Measurements from ENCODE around the gene CBR1. TPM values are rescaled to one million over a fixed set of nuclear protein-coding genes. Genes with fewer than 3 reads are reported as not detected.

The CBR1 gene
- total and polyA plus RNA-seq, 2 donors (not counting 3 experiments of a cell fraction or from before 2014, with no cell fraction given): 41.3 to 124 TPM

DNA sequence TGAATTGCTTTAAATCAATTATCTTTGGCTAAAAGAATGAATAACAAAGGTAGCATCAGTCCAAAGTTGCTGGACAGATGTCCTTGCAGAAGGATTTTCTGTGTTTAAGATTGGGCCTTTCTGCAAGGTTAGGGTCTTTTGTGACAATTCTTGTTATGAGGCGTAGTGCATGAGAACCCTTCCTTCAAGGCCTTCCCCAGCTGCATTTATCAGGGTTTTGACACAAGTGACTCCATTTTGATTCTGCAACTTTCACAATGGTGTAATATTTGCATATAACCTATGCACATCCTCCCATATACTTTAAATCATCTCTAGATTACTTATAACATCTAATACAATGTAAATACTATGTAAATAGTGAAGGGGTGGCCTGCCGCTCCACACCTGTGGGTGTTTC is 8.4 kb upstream of the CBR1 start:
- Histone ChIP-seq H2AFZ (ENCODE audit: low read depth, low read length) (no peak overlapping the region), H3K9ac (replicated peaks; ENCODE audit: extremely low read depth, insufficient read depth, low read length) (no peak overlapping the region), H3K4me2 (ENCODE audit: insufficient read depth, low read length) (no peak overlapping the region), H3K9me3 (replicated peaks; ENCODE audit: control insufficient read depth, insufficient read depth, low read length) (no peaks in the 10 kb centered on the region), H3K27ac (ENCODE audit: insufficient read depth, low read depth, low read length) (no peak overlapping the region), H3K27me3 (ENCODE audit: control insufficient read depth in 2 of 2, insufficient read depth in 2 of 2, low read length in 2 of 2) (no peaks in the 10 kb centered on the region), H3K79me2 (ENCODE audit: control insufficient read depth, insufficient read depth, low read length) (peaks cover 6% of the 10 kb centered on the region), H4K20me1 (replicated peaks; ENCODE audit: control insufficient read depth, extremely low read depth, insufficient read depth, low read length) (no peaks in the 10 kb centered on the region), H3K4me1 (ENCODE audit: control insufficient read depth, extremely low read depth, insufficient read depth, low read length) (peaks cover 11% of the 10 kb centered on the region), H3K9me1 (replicated peaks; ENCODE audit: control insufficient read depth, extremely low read depth, insufficient read depth, low read length) (no peaks in the 10 kb centered on the region), H3K4me3 (replicated peaks in 1 of 3; ENCODE audit: insufficient read depth in 1 of 3, low read depth in 1 of 3, low read length in 3 of 3) (no peak overlapping the region), H3K36me3 (ENCODE audit: control insufficient read depth in 2 of 2, extremely low read depth in 1 of 2, insufficient read depth in 2 of 2, low read length in 2 of 2) (peaks cover 4 to 8% of the 10 kb centered on the region in 2 experiments)
- ChIA-PET POLR2A (no interaction called here), CTCF (no interaction called here)
- DNase-seq (ENCODE audit: low read depth, low spot score) (no peak), FAIRE-seq (no peak)
- TF ChIP-seq POLR2AphosphoS5 (IDR thresholded peaks at IDR 0.05; ENCODE audit: insufficient read depth, low read depth, low read length) (no peak), FOS (IDR thresholded peaks at IDR 0.05; ENCODE audit: borderline replicate concordance, insufficient read depth, low read length) (no peak), MYC (IDR thresholded peaks at IDR 0.05; ENCODE audit: low read depth, low read length) (no peak)
- intact Hi-C loops (cut with micrococcal nuclease) (loop anchor here (5.0 kb wide), 1 partner anchor 51 kb away; no protein-coding TSS in a partner anchor), dilution Hi-C loops (cut with MboI; ENCODE audit: extremely low pct_ligation_motif_present, low sequenced_read_pairs) (no loop called here)
- no TSS peak for BruUV-seq (replicated peaks)

DNA sequence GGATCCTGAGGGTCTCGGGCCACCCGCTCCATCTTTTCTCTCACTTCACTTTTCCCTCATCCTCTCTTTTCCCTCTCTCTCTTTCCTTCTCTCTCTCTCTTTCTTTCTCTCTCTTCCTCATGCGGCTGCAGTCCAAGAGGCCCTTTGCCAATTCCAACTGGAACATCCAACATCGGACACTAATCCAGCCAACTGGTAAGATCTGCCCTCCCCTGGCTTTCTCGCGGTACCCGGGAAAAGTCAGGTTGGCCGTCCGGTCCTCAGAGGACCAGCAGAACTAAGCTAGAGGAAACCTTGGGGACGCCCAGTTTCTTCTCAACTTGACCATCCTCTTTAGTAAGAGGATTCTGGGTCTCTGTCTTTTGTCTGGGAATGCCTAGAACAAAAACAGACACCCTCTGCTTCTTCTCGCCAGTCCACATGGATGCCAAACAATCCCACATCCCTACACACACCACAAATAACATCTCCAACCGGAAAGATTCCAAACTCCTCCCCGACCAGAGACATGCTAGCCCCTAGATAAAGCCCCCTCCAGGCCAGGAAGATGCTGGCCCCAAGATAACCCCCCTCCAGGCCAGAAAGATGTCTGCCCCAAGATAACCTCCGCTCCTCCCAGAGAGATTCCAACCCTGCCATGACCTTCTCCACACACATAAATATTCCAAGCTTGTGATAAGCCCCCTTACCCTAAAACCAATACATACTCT is 6.3 kb upstream of the CBR1 start:
- intact Hi-C loops (cut with micrococcal nuclease): loop anchor here (5.0 kb wide), 1 partner anchor 49 kb away; no protein-coding TSS in a partner anchor

More for the DNA sequence above, 6.3 kb upstream of the CBR1 start:
- no peaks in the 10 kb centered on the region for H4K20me1 ChIP-seq (replicated peaks; ENCODE audit: control insufficient read depth, extremely low read depth, insufficient read depth, low read length)
- no peak overlapping the region for H3K4me2 ChIP-seq (ENCODE audit: insufficient read depth, low read length)
- H3K9me3 ChIP-seq (replicated peaks; ENCODE audit: control insufficient read depth, insufficient read depth, low read length): no peaks in the 10 kb centered on the region
- TF ChIP-seq FOS (IDR thresholded peaks at IDR 0.05; ENCODE audit: borderline replicate concordance, insufficient read depth, low read length) (no peak), POLR2AphosphoS5 (IDR thresholded peaks at IDR 0.05; ENCODE audit: insufficient read depth, low read depth, low read length) (no peak), POLR2A (IDR thresholded peaks at IDR 0.05; ENCODE audit: low read depth, low read length) (no peak), EZH2 (IDR thresholded peaks at IDR 0.05; ENCODE audit: borderline replicate concordance, low read depth, low read length, severe bottlenecking) (no peak), MYC (IDR thresholded peaks at IDR 0.05; ENCODE audit: low read depth, low read length) (no peak), GATA2 (IDR thresholded peaks at IDR 0.05; ENCODE audit: insufficient read depth, insufficient read length, low read depth, low read length) (no peak), JUN (IDR thresholded peaks at IDR 0.05; ENCODE audit: borderline replicate concordance, insufficient read depth, insufficient read length, low read depth) (no peak)
- TF ChIP-seq, protein P1, sequence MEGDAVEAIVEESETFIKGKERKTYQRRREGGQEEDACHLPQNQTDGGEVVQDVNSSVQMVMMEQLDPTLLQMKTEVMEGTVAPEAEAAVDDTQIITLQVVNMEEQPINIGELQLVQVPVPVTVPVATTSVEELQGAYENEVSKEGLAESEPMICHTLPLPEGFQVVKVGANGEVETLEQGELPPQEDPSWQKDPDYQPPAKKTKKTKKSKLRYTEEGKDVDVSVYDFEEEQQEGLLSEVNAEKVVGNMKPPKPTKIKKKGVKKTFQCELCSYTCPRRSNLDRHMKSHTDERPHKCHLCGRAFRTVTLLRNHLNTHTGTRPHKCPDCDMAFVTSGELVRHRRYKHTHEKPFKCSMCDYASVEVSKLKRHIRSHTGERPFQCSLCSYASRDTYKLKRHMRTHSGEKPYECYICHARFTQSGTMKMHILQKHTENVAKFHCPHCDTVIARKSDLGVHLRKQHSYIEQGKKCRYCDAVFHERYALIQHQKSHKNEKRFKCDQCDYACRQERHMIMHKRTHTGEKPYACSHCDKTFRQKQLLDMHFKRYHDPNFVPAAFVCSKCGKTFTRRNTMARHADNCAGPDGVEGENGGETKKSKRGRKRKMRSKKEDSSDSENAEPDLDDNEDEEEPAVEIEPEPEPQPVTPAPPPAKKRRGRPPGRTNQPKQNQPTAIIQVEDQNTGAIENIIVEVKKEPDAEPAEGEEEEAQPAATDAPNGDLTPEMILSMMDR (IDR thresholded peaks at IDR 0.05; ENCODE audit: extremely low read depth in 1 of 2, insufficient read depth in 1 of 2, low read depth in 1 of 2, low read length in 2 of 2): no peak
- TF ChIP-seq, protein P2, sequence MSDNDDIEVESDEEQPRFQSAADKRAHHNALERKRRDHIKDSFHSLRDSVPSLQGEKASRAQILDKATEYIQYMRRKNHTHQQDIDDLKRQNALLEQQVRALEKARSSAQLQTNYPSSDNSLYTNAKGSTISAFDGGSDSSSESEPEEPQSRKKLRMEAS (IDR thresholded peaks at IDR 0.05; ENCODE audit: insufficient read depth, insufficient read length): no peak
- no peak overlapping the region for H3K4me3 ChIP-seq (replicated peaks in 1 of 3; ENCODE audit: insufficient read depth in 1 of 3, low read depth in 1 of 3, low read length in 3 of 3)
- H3K36me3 ChIP-seq (ENCODE audit: control insufficient read depth in 2 of 2, extremely low read depth in 1 of 2, insufficient read depth in 2 of 2, low read length in 2 of 2): no peaks in the 10 kb centered on the region
- FAIRE-seq: no peak
- CTCF ChIA-PET: interaction anchor here (1.4 kb wide), 1 partner anchor 41 kb away, joined by 4 read pairs; no protein-coding TSS in a partner anchor
- no TSS peak for BruUV-seq (replicated peaks)
- dilution Hi-C loops (cut with MboI; ENCODE audit: extremely low pct_ligation_motif_present, low sequenced_read_pairs): no loop called here
- no peak overlapping the region for H3K27ac ChIP-seq (ENCODE audit: insufficient read depth, low read depth, low read length)
- H3K4me1 ChIP-seq (ENCODE audit: control insufficient read depth, extremely low read depth, insufficient read depth, low read length): peaks cover 11% of the 10 kb centered on the region
- DNase-seq (ENCODE audit: low read depth, low spot score): no peak
- H3K9me1 ChIP-seq (replicated peaks; ENCODE audit: control insufficient read depth, extremely low read depth, insufficient read depth, low read length): no peaks in the 10 kb centered on the region
- peaks cover 5% of the 10 kb centered on the region for H3K79me2 ChIP-seq (ENCODE audit: control insufficient read depth, insufficient read depth, low read length)
- POLR2A ChIA-PET: no interaction called here
- H3K27me3 ChIP-seq (ENCODE audit: control insufficient read depth in 2 of 2, insufficient read depth in 2 of 2, low read length in 2 of 2): no peaks in the 10 kb centered on the region
- H2AFZ ChIP-seq (ENCODE audit: low read depth, low read length): no peak overlapping the region
- H3K9ac ChIP-seq (replicated peaks; ENCODE audit: extremely low read depth, insufficient read depth, low read length): no peak overlapping the region

Data from endothelial cell of umbilical vein (primary cell).